HCT116 (cell line): ENCODE results near the gene EBP.

Source experiments
- ELF1 ChIP-seq: IDR thresholded peaks from 2 replicates; pipeline ENCODE4 v1.6.1; 2012; ENCODE audit warnings: low read depth, borderline replicate concordance
- EZH2 ChIP-seq: fragments of 200-600 bp; sonication (generic); IDR thresholded peaks from 2 replicates; pipeline ENCODE4 v1.6.1; 2017; ENCODE audit warnings: antibody characterized with exemption, mixed run types
- EZH2phosphoT487 ChIP-seq: fragments of 200-600 bp; IDR thresholded peaks from 2 replicates; pipeline ENCODE4 v1.6.1; 2018; ENCODE audit warnings: antibody characterized with exemption, borderline replicate concordance
- POLR2A ChIP-seq: IDR thresholded peaks from 2 replicates; pipeline ENCODE4 v1.7.0; 2011; ENCODE audit warnings: borderline replicate concordance; ENCODE audit not compliant: insufficient read depth, insufficient read length; ENCODE audit errors: extremely low read depth
- POLR2AphosphoS5 ChIP-seq: IDR thresholded peaks from 2 replicates; pipeline ENCODE4 v1.6.1; 2011; ENCODE audit warnings: mild to moderate bottlenecking, low read depth, low read length, moderate library complexity
- RAD21 ChIP-seq: IDR thresholded peaks from 2 replicates; pipeline ENCODE4 v1.6.1; 2012; ENCODE audit warnings: low read depth, mild to moderate bottlenecking
- SIN3A ChIP-seq: IDR thresholded peaks from 2 replicates; pipeline ENCODE4 v1.6.1; 2012; ENCODE audit warnings: low read depth
- SP1 ChIP-seq: IDR thresholded peaks from 2 replicates; pipeline ENCODE4 v1.6.1; 2012; ENCODE audit warnings: low read depth
- ZNF274 ChIP-seq: fragments of 200-500 bp; sonication (Bioruptor generic); IDR thresholded peaks from 2 replicates; pipeline ENCODE4 v1.6.1; 2014; ENCODE audit warnings: mild to moderate bottlenecking, low read depth, low read length, inconsistent platforms
- TF ChIP-seq, protein P1 (sequence below), 3 experiments: fragments of 200-600 bp in 1 of 3; sonication (generic) in 1 of 3; IDR thresholded peaks in 2 of 3; conservative IDR thresholded peaks in 1 of 3; 2 replicates each; pipeline ENCODE4 v1.5.1; 2012 to 2017; ENCODE audit warnings: low read depth in 2 of 3, low read length in 2 of 3, antibody characterized with exemption in 1 of 3, borderline replicate concordance in 1 of 3, control low read depth in 1 of 3, mild to moderate bottlenecking in 1 of 3, mixed read lengths in 1 of 3, mixed run types in 1 of 3, moderate library complexity in 1 of 3; ENCODE audit not compliant: insufficient read depth in 1 of 3
- TF ChIP-seq, protein P2 (sequence below): IDR thresholded peaks from 2 replicates; pipeline ENCODE4 v1.6.1; 2012; ENCODE audit warnings: low read depth
- TF ChIP-seq, protein P3 (sequence below): IDR thresholded peaks from 2 replicates; pipeline ENCODE4 v1.6.1; 2012
- TF ChIP-seq, protein P4 (sequence below): IDR thresholded peaks from 2 replicates; pipeline ENCODE4 v1.6.1; 2011; ENCODE audit warnings: mild to moderate bottlenecking, low read length, moderate library complexity; ENCODE audit not compliant: insufficient replicate concordance; ENCODE audit errors: extremely low read depth

DNA sequence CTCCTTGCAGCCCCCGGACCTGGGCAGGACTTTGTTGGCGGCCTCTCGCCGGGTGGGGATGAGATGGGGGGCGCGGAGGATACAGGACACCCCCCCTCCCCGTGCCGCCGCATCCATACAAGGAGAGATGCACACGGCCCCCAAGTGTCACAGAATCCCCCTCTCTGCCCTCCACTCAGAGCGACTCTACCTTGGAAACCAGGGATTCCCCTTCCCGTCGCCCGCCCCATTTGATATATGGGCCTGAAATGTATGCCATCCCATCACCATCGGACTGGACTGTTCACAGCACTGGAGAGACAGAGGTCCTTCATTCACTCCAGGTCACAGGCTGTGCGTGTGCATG is 12.4 kb upstream of the EBP start:
- TF ChIP-seq, protein P1, sequence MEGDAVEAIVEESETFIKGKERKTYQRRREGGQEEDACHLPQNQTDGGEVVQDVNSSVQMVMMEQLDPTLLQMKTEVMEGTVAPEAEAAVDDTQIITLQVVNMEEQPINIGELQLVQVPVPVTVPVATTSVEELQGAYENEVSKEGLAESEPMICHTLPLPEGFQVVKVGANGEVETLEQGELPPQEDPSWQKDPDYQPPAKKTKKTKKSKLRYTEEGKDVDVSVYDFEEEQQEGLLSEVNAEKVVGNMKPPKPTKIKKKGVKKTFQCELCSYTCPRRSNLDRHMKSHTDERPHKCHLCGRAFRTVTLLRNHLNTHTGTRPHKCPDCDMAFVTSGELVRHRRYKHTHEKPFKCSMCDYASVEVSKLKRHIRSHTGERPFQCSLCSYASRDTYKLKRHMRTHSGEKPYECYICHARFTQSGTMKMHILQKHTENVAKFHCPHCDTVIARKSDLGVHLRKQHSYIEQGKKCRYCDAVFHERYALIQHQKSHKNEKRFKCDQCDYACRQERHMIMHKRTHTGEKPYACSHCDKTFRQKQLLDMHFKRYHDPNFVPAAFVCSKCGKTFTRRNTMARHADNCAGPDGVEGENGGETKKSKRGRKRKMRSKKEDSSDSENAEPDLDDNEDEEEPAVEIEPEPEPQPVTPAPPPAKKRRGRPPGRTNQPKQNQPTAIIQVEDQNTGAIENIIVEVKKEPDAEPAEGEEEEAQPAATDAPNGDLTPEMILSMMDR (IDR thresholded peaks at IDR 0.05 in 2 of 3, conservative IDR thresholded peaks at IDR 0.05 in 1 of 3; ENCODE audit: borderline replicate concordance in 1 of 3, insufficient read depth in 1 of 3, low read depth in 2 of 3, low read length in 2 of 3), result no peak
- TF ChIP-seq, protein P2, sequence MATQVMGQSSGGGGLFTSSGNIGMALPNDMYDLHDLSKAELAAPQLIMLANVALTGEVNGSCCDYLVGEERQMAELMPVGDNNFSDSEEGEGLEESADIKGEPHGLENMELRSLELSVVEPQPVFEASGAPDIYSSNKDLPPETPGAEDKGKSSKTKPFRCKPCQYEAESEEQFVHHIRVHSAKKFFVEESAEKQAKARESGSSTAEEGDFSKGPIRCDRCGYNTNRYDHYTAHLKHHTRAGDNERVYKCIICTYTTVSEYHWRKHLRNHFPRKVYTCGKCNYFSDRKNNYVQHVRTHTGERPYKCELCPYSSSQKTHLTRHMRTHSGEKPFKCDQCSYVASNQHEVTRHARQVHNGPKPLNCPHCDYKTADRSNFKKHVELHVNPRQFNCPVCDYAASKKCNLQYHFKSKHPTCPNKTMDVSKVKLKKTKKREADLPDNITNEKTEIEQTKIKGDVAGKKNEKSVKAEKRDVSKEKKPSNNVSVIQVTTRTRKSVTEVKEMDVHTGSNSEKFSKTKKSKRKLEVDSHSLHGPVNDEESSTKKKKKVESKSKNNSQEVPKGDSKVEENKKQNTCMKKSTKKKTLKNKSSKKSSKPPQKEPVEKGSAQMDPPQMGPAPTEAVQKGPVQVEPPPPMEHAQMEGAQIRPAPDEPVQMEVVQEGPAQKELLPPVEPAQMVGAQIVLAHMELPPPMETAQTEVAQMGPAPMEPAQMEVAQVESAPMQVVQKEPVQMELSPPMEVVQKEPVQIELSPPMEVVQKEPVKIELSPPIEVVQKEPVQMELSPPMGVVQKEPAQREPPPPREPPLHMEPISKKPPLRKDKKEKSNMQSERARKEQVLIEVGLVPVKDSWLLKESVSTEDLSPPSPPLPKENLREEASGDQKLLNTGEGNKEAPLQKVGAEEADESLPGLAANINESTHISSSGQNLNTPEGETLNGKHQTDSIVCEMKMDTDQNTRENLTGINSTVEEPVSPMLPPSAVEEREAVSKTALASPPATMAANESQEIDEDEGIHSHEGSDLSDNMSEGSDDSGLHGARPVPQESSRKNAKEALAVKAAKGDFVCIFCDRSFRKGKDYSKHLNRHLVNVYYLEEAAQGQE, result no peak
- TF ChIP-seq POLR2A (no peak), ELF1 (no peak), SP1 (no peak), EZH2phosphoT487 (no peak), POLR2AphosphoS5 (no peak), SIN3A (no peak), RAD21 (no peak), EZH2 (no peak), ZNF274 (no peak)
- TF ChIP-seq, protein P3, sequence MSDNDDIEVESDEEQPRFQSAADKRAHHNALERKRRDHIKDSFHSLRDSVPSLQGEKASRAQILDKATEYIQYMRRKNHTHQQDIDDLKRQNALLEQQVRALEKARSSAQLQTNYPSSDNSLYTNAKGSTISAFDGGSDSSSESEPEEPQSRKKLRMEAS, result no peak
- TF ChIP-seq, protein P4, sequence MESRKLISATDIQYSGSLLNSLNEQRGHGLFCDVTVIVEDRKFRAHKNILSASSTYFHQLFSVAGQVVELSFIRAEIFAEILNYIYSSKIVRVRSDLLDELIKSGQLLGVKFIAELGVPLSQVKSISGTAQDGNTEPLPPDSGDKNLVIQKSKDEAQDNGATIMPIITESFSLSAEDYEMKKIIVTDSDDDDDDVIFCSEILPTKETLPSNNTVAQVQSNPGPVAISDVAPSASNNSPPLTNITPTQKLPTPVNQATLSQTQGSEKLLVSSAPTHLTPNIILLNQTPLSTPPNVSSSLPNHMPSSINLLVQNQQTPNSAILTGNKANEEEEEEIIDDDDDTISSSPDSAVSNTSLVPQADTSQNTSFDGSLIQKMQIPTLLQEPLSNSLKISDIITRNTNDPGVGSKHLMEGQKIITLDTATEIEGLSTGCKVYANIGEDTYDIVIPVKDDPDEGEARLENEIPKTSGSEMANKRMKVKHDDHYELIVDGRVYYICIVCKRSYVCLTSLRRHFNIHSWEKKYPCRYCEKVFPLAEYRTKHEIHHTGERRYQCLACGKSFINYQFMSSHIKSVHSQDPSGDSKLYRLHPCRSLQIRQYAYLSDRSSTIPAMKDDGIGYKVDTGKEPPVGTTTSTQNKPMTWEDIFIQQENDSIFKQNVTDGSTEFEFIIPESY, result no peak
